ENCODE results near the gene ZMAT3.
"Not testable (repeated sequence)": the region's sequence is repeated elsewhere in the genome, so short reads cannot be mapped to it uniquely, and the experiment has no call there.

The ZMAT3 gene

GRCh38 chr3:179067839-179068238 is 3.8 kb downstream of the ZMAT3 start:
- peak; percentile 4 for DNase-seq

GRCh38 chr3:179067291-179067690 is 4.3 kb downstream of the ZMAT3 start:
- DNase-seq: no peak

- DNase-seq: no peak
Observed at GRCh38 chr3:179063945-179064560, 7.6 kb downstream of the ZMAT3 start.

DNA sequence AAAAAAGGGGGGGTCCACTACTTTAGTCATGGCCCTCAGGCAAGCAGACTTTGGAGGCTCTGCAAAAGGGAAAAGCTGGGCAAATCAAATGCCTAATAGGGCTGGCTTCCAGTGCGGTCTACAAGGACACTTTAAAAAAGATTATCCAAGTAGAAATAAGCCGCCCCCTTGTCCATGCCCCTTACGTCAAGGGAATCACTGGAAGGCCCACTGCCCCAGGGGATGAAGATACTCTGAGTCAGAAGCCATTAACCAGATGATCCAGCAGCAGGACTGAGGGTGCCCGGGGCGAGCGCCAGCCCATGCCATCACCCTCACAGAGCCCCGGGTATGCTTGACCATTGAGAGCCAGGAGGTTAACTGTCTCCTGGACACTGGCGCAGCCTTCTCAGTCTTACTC is 15.3 kb downstream of the ZMAT3 start:
- DNase-seq: no peak

DNA sequence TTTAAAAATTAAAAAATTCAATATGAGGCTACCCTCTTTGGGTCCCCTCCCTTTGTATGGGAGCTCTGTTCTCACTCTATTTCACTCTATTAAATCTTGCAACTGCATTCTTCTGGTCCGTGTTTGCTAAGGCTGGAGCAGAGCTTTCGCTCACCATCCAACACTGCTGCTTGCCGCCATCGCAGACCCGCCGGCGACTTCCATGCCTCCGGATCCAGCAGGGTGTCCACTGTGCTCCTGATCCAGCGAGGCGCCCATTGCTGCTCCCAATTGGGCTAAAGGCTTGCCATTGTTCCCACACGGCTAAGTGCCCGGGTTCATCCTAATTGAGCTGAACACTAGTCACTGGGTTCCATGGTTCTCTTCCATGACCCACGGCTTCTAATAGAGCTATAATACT is 17.0 kb downstream of the ZMAT3 start:
- DNase-seq: not testable (repeated sequence)

DNA sequence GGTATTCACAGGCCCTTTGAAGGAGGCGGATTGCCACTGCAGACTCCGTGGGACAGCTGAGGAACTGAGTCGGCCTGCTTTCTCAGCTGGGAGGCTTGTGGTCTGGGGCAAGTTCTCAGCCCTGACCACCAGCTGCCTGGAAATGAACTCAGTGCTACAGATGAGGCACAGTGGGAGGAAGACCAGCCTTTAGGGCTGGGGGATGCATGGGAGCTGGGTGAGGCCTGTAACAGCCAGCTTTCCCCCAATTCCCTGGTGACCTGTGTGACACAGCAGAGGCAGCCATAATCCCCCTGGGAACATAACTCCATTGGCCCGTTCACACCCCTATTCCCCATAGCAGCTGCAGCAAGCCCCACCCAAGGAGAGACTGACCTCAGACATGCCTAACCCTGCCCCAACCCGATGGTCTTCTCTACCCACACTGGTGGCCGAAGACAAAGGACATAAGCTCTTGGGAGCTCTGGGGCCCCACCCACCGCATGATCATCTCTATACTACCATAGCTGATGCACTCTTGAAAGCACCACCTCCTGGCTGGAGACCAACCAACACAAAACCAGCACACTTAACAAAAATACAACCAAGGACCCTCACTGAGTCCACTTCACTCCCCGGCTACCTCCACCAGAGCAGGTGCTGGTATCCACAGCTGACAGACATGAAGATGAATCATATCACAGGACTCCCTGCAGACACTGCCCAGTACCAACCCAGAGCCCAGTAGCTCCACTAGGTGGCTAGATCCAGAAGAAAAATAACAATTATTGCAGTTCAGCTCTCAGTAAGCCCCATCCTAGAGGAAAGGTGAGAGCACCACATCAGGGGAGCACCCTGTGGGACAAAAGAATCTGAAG is 24.9 kb downstream of the ZMAT3 start:
- DNase-seq: no peak

- DNase-seq: no peak
Observed at GRCh38 chr3:179045719-179046402, 25.7 kb downstream of the ZMAT3 start.

DNA sequence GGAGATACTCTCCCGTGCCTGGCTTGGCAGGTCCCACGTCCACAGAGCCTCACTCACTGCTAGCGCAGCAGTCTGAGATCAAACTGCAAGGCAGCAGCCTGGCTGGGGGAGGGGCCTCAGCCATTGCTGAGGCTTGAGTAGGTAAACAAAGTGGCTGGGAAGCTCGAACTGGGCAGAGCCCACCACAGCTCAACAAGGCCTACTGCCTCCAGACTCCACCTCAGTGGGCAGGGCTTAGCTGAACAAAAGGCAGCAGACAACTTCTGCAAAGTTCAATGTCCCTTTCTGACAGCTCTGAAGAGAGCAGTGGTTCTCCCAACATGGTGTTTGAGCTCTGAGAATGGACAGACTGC is 32.7 kb downstream of the ZMAT3 start:
- not testable (repeated sequence) for DNase-seq

DNA sequence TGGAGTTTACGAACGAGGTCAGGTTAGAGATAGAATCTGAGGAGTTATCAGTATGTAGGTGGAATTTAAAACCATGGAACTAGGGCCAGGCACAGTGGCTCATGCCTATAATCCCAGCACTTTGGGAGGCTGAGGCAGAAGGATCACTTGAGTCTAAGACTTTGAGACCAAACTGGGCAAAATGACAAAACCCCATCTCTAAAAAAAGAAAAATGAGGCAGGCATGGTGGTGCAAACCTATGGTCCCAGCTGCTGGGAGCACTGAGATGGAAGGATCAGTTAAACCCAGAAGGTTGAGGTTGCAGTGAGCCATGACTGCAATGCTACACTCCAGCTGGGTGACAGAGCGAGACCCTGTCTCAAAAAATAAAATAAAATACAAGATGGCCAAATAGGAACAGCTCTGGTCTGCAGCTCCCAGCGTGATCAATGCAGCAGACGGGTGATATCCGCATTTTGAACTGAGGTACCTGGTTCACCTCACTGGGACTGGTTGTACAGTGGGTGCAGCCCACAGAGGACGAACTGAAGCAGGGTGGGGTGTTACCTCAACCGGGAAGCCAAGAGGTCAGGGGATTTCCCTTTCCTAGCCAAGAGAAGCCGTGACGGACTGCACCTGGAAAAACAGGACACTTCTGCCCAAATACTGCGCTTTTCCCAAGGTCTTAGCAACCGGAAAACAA is 33.3 kb downstream of the ZMAT3 start:
- no peak for DNase-seq

DNA sequence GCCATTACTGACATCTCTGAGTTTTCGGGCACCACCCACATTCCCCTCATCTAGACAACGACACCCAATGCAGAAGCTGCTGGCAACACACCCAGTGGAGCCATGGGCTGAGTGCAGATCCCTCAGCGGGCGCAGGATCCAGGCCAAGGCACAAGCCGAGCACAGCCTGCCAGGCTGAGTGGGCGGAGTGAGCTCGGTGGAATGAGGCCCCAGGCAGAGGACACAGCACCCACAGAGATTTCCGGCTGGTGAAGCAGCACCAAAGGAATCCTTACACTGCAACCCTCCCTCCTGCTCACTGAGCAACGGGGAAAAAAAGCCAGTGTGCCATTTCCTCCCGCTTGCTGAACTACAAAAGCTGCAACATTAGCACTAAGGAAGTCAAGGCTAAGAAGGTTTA is 34.3 kb downstream of the ZMAT3 start:
- no peak for DNase-seq

DNA sequence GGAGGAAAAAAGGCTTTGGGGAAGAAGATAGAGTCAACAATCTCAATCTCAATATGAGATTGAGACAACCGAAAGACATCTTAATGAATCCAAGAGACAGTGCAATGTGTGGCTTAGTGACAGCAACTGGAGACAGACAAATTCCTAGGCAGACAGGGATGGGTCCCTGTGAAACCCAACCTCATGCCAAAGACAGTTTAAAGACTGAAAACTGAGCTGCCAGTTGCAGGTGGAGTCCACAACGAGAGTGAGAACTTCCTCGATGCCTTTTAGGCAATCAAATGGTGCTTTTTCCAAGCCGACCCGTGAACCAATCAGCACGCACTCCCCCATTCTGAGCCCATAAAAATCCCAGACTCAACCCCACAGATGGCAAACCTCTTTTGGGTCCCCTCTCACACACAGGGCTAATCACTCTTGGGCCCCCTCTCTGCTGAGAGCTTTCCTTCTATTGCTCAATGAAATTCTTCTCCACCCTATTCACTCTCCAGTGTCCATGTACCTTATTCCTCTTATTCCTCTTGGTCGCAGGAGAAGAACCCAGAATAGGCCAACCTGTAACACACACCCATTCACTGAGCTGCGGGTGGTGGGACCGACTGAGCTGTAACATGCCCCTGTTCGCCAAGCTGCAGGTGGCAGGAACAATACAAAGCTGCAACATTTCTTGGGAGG is 34.8 kb downstream of the ZMAT3 start:
- DNase-seq: no peak

GRCh38 chr3:179036226-179036625 is 35.4 kb downstream of the ZMAT3 start:
- DNase-seq: no peak

- DNase-seq: no peak
Observed at GRCh38 chr3:179035232-179035631, 36.4 kb downstream of the ZMAT3 start.

DNA sequence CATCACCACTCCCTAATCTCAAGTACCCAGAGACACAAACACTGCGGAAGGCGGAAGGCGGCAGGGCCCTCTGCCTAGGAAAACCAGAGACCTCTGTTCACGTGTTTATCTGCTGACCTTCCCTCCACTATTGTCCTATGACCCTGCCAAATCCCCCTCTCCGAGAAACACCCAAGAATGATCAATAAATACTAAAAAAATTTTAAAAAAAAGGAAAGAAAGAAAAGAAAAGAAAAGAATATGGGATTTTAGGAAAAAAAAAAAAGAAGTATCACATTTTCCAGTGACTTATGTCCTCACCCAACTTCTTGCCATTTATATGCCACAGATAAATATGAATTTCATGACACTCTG is 38.3 kb downstream of the ZMAT3 start:
- DNase-seq: not testable (repeated sequence)

- not testable (repeated sequence) for DNase-seq
Observed at GRCh38 chr3:179032454-179033303, 38.9 kb downstream of the ZMAT3 start.

- no peak for DNase-seq
Observed at GRCh38 chr3:179029096-179029495, 42.5 kb downstream of the ZMAT3 start.

GRCh38 chr3:179028408-179028807 is 43.2 kb downstream of the ZMAT3 start:
- no peak for DNase-seq

GRCh38 chr3:179027326-179027900 is 44.2 kb downstream of the ZMAT3 start:
- no peak for DNase-seq

GRCh38 chr3:179026636-179027035 is 45.0 kb downstream of the ZMAT3 start:
- DNase-seq: no peak

DNA sequence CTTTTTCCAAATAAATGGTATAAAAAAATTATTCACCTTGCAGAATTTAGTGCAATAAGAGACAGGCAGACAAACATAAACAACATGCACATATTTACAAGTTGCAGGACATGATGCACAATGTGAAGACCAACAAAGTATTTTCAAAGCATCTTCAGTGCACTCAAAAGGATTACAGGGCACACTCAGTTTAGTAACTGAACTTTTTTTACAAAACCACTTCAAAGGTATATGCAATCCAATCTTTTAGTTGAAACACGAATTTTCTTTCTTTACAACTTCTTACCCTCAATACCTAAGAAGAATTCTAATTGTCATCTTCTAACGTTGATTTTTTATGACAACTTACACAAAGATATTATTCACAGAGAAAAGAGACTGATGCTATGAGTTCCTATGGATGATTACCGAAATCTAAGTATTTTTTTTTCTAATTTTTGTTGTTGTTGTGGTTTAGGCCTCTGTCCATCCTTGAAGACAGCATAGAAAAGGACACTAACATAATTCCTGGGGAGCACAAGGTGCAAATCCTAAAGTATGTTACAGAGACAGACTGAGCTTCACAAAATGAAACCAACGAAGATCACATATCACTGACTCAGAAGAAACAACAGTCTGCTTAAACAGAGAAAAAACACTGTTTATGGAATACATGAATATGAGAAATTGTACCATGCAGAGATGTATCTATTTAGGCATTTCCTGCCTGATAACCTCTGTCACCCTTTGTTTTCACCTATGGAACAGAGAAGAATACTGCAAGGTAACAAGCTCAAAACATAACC is 50.3 kb downstream of the ZMAT3 start:
- no peak for DNase-seq

DNA sequence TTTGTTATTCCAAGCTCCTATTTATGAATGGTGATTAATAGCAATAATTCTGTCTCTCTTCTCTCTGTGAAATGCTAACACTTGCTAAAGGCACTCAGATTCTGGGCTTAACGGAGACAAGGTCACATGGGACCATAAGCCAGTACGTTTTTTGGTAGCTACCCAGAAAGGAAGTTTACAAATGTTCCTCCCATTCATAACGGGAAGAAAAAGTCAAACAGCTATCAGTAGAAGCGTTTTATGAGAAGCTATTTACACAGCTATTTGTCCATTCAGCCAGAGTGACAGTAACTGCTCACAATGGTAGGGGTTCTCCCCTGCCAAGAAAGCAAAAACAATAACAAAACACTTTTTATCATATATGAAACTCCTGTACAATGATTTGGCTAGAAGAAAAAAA is 51.5 kb downstream of the ZMAT3 start:
- peak; percentile 35 for DNase-seq
